GM06990 (cell line): ENCODE results near the gene ACAA2.

Source experiments
- DNase-seq: peaks from one replicate; pipeline ENCODE4 v3.0.0-alpha.2; 2011; ENCODE audit not compliant: insufficient read length; ENCODE audit errors: extremely low read depth
- H3K27me3 ChIP-seq: replicated peaks from 2 replicates; pipeline ENCODE4 v1.6.0; 2011; ENCODE audit warnings: low read length; ENCODE audit not compliant: control insufficient read depth, insufficient read depth
- H3K36me3 ChIP-seq: 2 replicates; pipeline ENCODE4 v1.5.1; 2011; ENCODE audit warnings: low read length; ENCODE audit not compliant: control insufficient read depth, insufficient read depth
- H3K4me3 ChIP-seq: replicated peaks from 2 replicates; pipeline ENCODE4 v1.5.1; 2011; ENCODE audit warnings: low read depth, mild to moderate bottlenecking, control low read depth, low read length
- TF ChIP-seq, protein P1 (sequence below): IDR thresholded peaks from 2 replicates; pipeline ENCODE4 v1.5.1; 2011; ENCODE audit warnings: low read length, control low read depth, mild to moderate bottlenecking, inconsistent platforms; ENCODE audit not compliant: insufficient read depth, poor library complexity, severe bottlenecking

ACAA2 gene

GRCh38 chr18:49848115-49848514, 34.8 kb upstream of the ACAA2 start:
- DNase-seq, result no peak
- TF ChIP-seq, protein P1, sequence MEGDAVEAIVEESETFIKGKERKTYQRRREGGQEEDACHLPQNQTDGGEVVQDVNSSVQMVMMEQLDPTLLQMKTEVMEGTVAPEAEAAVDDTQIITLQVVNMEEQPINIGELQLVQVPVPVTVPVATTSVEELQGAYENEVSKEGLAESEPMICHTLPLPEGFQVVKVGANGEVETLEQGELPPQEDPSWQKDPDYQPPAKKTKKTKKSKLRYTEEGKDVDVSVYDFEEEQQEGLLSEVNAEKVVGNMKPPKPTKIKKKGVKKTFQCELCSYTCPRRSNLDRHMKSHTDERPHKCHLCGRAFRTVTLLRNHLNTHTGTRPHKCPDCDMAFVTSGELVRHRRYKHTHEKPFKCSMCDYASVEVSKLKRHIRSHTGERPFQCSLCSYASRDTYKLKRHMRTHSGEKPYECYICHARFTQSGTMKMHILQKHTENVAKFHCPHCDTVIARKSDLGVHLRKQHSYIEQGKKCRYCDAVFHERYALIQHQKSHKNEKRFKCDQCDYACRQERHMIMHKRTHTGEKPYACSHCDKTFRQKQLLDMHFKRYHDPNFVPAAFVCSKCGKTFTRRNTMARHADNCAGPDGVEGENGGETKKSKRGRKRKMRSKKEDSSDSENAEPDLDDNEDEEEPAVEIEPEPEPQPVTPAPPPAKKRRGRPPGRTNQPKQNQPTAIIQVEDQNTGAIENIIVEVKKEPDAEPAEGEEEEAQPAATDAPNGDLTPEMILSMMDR, result no peak

GRCh38 chr18:49847524-49847923, 34.2 kb upstream of the ACAA2 start:
- no peak for DNase-seq
- TF ChIP-seq, protein P1, result no peak
- H3K27me3 ChIP-seq, result peaks cover 2% of the 10 kb centered on the region
- H3K36me3 ChIP-seq, result no peaks in the 10 kb centered on the region
- no peak overlapping the region for H3K4me3 ChIP-seq

More at GRCh38 chr18:49848115-49848514, 34.8 kb upstream of the ACAA2 start:
- no peak overlapping the region for H3K4me3 ChIP-seq
- H3K27me3 ChIP-seq, result peaks cover 2% of the 10 kb centered on the region
- H3K36me3 ChIP-seq, result no peaks in the 10 kb centered on the region

DNA sequence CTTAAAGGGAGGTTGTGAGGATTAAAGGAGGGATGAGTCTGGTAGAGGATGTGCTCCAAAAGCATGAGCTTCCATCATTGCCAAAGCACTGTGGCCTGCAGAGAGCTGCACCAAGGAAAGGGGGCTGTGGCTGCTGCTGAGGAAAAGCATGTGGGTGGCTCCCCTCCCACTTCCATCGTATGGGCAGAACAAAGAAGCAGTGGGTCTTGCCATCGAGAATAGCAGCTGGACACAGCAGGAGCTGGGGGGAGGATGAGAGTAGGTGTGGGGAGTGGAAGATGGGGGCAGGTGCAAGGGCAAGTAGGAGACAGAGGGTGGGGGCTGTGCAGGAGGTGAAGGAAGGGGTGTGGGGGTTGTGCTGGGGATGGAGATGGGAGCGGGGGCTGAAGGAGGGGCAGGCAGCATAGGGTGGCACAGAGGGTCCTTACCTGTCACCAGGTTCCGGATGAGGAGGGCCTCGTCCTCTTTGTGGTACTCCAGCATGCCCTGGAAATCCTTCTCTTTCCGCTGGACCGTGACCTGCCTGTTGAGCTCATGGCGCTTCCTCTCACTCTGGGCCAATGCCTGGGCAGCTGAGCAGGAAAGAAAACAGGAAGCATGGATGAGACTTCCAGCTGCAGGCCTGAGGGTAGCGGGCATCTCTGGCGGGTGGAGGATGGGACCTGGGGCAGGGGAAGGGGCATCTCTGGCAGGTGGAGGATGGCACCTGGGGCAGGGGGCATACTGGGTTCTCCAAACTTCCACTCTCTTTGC, 33.6 kb upstream of the ACAA2 start:
- no peaks in the 10 kb centered on the region for H3K36me3 ChIP-seq
- TF ChIP-seq, protein P1, result no peak
- peaks cover 2% of the 10 kb centered on the region for H3K27me3 ChIP-seq
- DNase-seq, result no peak
- H3K4me3 ChIP-seq, result no peak overlapping the region

GRCh38 chr18:49846361-49846662, 33.0 kb upstream of the ACAA2 start:
- H3K4me3 ChIP-seq, result no peak overlapping the region
- H3K27me3 ChIP-seq, result peaks cover 2% of the 10 kb centered on the region
- DNase-seq, result no peak
- TF ChIP-seq, protein P1, result no peak
- H3K36me3 ChIP-seq, result no peaks in the 10 kb centered on the region

GRCh38 chr18:49845629-49846360, 32.5 kb upstream of the ACAA2 start:
- H3K27me3 ChIP-seq, result peaks cover 2% of the 10 kb centered on the region
- TF ChIP-seq, protein P1, result no peak
- H3K36me3 ChIP-seq, result no peaks in the 10 kb centered on the region
- H3K4me3 ChIP-seq, result no peak overlapping the region
- no peak for DNase-seq

DNA sequence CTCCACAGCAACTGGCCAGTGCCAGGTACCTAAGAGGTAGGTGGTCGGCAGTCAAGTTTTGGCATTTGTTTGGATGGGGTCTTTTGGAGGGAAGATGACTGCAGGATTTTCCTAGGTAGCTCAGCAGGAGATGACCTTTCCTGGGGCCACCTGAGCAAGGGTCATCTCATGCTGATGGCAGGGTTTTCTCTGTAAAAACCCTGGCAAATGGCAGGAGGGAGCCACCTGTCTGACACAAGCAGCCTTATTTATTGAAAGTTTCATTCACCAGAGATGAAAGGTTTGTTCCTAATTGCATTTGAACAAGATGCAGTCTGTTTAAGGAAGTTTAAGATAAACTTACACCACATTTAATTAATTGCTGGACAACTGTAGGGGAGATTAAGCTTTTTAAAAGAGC, 31.6 kb upstream of the ACAA2 start:
- TF ChIP-seq, protein P1, result no peak
- Histone ChIP-seq H3K27me3 (peaks cover 2% of the 10 kb centered on the region), H3K4me3 (no peak overlapping the region), H3K36me3 (no peaks in the 10 kb centered on the region)
- no peak for DNase-seq
